ENCODE results near the gene PDE10A. TPM values are rescaled to one million over a fixed set of nuclear protein-coding genes. Genes with fewer than 3 reads are reported as not detected.
A peak's percentile ranks its signal among the peaks of the same experiment; 100 is the strongest.

Gene PDE10A
- total and polyA plus RNA-seq, 2 of the 13 experiments (the other 11 are each of a cell fraction or from before 2014, with no cell fraction given): not detected

DNA sequence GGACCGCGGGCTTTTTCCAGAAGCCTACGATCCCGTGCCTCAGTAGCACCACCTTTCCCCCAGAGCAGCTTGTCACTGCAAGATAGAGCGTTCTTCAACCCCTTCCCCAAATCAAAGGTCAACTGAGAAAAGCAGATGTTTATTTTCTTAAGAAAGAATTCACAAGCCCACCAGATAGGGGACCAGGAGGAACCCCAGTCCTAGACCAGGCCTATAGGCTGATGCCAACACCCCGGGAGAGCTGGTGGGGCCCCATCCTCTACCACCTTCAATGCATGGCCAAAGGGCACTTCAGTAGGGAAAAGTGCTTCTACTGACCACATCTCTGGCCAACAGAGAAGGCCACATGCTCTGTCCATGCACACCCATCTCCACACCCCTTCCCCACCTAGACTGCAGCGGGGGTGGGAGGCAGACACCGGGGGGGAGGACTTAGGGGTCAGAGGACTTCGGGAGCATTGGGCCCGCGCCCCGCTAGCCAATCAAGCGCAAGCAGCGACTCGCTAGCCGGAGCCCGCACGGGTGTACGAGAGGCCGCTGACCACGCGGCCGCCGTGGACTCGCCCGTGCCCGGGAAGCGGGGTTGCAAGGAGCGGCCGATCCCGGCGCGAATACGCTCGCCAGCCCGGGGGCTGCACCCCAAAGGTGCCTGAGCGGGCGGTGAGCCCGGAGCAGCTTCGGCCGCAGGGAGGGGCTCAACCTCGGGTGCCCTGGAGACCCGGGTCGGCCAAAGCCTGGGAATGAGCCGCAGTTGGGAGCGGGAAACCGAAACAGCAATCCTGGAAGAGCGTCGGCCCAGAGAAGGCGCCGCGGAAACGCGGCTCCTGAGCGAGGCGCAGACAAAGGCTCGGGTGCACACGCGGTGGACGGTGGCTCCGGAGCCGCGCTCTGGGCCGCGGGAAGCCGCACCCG lies 2.8 kb downstream of the PDE10A start (continued):
- TF ChIP-seq, protein P1, sequence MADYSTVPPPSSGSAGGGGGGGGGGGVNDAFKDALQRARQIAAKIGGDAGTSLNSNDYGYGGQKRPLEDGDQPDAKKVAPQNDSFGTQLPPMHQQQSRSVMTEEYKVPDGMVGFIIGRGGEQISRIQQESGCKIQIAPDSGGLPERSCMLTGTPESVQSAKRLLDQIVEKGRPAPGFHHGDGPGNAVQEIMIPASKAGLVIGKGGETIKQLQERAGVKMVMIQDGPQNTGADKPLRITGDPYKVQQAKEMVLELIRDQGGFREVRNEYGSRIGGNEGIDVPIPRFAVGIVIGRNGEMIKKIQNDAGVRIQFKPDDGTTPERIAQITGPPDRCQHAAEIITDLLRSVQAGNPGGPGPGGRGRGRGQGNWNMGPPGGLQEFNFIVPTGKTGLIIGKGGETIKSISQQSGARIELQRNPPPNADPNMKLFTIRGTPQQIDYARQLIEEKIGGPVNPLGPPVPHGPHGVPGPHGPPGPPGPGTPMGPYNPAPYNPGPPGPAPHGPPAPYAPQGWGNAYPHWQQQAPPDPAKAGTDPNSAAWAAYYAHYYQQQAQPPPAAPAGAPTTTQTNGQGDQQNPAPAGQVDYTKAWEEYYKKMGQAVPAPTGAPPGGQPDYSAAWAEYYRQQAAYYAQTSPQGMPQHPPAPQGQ (CRISPR knock-in tag; IDR thresholded peaks at IDR 0.05; ENCODE audit: borderline replicate concordance): no peak
- TF ChIP-seq CBFB (CRISPR knock-in tag; IDR thresholded peaks at IDR 0.05): no peak

DNA sequence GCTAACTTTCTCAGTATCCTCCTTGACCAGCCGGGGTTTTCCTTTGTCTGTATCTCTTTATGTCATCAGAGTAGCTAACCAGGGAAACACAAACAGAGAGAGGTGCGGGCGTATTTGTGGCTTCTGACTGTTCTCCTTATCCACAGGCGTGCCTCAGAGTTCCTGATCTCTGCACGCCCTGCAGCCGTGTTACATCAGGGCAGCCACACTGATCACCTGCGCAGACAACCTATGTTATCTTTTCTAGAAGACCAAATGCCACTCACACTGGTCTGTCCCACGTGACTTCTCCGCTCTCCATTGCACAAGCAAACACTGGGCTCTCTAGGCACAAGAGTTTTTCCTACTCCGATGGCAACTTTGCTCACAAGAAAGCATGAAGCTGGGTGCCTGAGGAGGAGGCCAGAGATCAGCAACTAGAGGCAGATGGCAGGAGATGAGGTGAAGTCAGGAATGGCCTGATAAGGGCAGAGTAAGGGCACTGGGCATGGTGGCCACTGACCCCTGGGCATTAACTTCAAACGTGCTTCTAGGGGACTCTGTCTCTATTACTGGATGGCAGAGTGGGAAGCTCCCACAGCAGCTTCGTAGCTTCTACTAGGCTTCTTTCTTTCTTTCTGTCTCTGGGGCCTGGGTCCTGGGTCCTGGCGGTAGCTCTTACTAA lies 4.5 kb downstream of the PDE10A start:
- Histone ChIP-seq H3K4me2 (ENCODE audit: low read depth, low read length) (no peak overlapping the region), H3K27me3 (ENCODE audit: control insufficient read depth in 1 of 2, insufficient read depth in 2 of 2, low read length in 2 of 2) (peaks cover 10 to 64% of the 10 kb centered on the region in 2 experiments), H3K4me1 (ENCODE audit: insufficient read depth, low read length) (no peaks in the 10 kb centered on the region), H3K79me2 (ENCODE audit: insufficient read depth, low read length) (no peaks in the 10 kb centered on the region), H3K36me3 (replicated peaks in 1 of 2; ENCODE audit: control insufficient read depth in 1 of 2, insufficient read depth in 2 of 2, low read length in 2 of 2) (no peaks in the 10 kb centered on the region), H2AFZ (ENCODE audit: low read length) (no peak overlapping the region), H4K20me1 (ENCODE audit: insufficient read depth, low read length) (no peaks in the 10 kb centered on the region), H3K9ac (ENCODE audit: insufficient read depth, low read depth, low read length) (no peak overlapping the region), H3K9me3 (ENCODE audit: low read length) (no peaks in the 10 kb centered on the region), H3K4me3 (replicated peaks in 1 of 3; ENCODE audit: insufficient read depth in 1 of 3, low read depth in 2 of 3, low read length in 3 of 3) (no peak overlapping the region), H3K27ac (ENCODE audit: extremely low read length, insufficient read depth, low read length) (no peak overlapping the region)
- no TSS peak for BruUV-seq (replicated peaks)
- in situ Hi-C loops (cut with HindIII; ENCODE audit: extremely low pct_ligation_motif_present, low pct_unique_long_range_greater_than_20kb): no loop called here
- ATAC-seq: no peak
- POLR2A ChIA-PET: no interaction called here
- WGBS (ENCODE audit: low lambda C conversion rate): 22% methylated on average over 13 of the region's 13 CpGs
- FAIRE-seq: no peak
- CTCF ChIA-PET (ENCODE audit: low intra/inter-chr PET ratio, low total read pairs): no interaction called here
- TF ChIP-seq, protein P2, sequence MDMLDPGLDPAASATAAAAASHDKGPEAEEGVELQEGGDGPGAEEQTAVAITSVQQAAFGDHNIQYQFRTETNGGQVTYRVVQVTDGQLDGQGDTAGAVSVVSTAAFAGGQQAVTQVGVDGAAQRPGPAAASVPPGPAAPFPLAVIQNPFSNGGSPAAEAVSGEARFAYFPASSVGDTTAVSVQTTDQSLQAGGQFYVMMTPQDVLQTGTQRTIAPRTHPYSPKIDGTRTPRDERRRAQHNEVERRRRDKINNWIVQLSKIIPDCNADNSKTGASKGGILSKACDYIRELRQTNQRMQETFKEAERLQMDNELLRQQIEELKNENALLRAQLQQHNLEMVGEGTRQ (IDR thresholded peaks at IDR 0.05; ENCODE audit: low read depth, low read length): peak; percentile 36; the same call in 1 of the 2 replicates
- TF ChIP-seq, protein P2 (CRISPR knock-in tag; IDR thresholded peaks at IDR 0.05; ENCODE audit: borderline replicate concordance): no peak
- TF ChIP-seq, protein P3, sequence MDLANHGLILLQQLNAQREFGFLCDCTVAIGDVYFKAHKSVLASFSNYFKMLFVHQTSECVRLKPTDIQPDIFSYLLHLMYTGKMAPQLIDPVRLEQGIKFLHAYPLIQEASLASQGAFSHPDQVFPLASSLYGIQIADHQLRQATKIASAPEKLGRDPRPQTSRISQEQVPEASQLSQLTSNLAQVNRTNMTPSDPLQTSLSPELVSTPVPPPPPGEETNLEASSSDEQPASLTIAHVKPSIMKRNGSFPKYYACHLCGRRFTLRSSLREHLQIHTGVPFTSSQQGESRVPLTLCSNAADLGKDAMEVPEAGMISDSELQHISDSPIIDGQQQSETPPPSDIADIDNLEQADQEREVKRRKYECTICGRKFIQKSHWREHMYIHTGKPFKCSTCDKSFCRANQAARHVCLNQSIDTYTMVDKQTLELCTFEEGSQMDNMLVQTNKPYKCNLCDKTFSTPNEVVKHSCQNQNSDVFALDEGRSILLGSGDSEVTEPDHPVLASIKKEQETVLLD (CRISPR knock-in tag; IDR thresholded peaks at IDR 0.05; ENCODE audit: low read depth): no peak
- intact Hi-C loops (cut with micrococcal nuclease; ENCODE audit: unreplicated experiment): no loop called here
- DNase-seq (ENCODE audit: low spot score): no peak

Measured in HepG2 (cell line).